GM21390 (cell line): Measurements from ENCODE around the gene POLR3F.
"Not testable (repeated sequence)": the region's sequence is repeated elsewhere in the genome, so short reads cannot be mapped to it uniquely, and the experiment has no call there.

Experiments
- ATAC-seq: cut with Tn5 transposase; IDR thresholded peaks from one replicate; pipeline ENCODE4 v1.9.1; 2021; ENCODE audit not compliant: unreplicated experiment

POLR3F gene, protein sequence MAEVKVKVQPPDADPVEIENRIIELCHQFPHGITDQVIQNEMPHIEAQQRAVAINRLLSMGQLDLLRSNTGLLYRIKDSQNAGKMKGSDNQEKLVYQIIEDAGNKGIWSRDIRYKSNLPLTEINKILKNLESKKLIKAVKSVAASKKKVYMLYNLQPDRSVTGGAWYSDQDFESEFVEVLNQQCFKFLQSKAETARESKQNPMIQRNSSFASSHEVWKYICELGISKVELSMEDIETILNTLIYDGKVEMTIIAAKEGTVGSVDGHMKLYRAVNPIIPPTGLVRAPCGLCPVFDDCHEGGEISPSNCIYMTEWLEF

GRCh38 chr20:18466894-18467730 lies at the start of gene POLR3F, which contains the start of gene DZANK1:
POLR3F (plus strand) TSS chr20:18467390; CDS start chr20:18467507, 117 bp downstream.
DZANK1 (minus strand) TSS chr20:18467030; CDS start chr20:18465358, 1,672 bp downstream.
- peak; percentile 99 for ATAC-seq

GRCh38 chr20:18421608-18422007 lies 45.6 kb upstream of the POLR3F start:
- ATAC-seq = no peak

GRCh38 chr20:18427214-18427613 lies 40.0 kb upstream of the POLR3F start:
- no peak for ATAC-seq

DNA sequence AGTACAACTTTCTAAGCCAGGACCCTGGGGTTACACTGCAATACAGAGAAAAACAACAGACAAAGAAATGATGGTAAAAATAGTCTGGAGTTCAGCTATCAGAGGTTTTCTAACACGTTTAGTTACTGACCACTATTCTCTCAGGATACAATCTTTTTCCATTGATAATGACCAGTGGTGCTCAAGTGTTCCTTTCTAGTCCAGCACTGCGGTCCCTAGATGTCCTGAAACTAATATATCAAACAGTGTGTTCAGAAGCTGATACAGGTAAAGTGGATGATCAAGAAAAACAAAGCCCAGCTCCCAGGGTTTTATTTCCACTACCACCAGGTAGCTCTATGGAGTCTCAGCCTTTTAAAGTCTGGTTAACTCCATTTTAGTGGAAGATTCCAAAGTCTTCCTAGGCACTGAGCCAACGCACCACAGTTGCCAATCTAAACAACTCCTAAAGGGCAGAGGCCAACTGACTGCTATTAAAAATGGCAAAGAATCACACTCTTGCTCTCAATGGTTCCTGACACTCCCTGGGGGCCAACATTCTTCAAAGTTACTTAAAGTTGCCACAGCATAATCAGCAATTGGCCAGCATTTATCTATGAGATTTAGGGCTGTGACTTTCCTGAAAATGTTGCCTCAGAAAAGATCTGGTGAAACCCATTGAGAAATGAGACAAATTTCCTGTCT lies 38.6 kb upstream of the POLR3F start:
- no peak for ATAC-seq

GRCh38 chr20:18430172-18430826 lies 36.9 kb upstream of the POLR3F start:
- ATAC-seq = no peak

- ATAC-seq = no peak
These were observed 36.0 kb upstream of the POLR3F start for GRCh38 chr20:18431206-18431605.

DNA sequence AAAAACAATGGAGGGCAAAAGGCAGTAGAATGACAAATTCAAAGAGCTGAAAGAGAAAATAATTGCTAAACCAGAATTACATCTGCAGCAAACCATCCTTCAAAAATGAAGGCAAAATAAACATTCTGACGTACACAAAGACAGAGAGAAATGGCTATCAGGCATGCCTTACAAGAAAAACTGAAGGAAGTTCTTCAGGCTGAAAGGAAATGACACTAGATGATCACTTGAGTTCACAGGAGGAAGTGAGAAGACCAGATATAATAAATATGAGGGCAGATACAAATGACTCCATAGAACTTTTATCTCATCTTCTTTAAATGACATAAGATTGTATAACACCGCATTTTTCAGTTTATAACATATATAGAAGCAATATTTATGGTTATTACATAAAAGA lies 30.3 kb upstream of the POLR3F start:
- ATAC-seq = no peak

GRCh38 chr20:18440403-18440802 lies 26.8 kb upstream of the POLR3F start:
- ATAC-seq = no peak

DNA sequence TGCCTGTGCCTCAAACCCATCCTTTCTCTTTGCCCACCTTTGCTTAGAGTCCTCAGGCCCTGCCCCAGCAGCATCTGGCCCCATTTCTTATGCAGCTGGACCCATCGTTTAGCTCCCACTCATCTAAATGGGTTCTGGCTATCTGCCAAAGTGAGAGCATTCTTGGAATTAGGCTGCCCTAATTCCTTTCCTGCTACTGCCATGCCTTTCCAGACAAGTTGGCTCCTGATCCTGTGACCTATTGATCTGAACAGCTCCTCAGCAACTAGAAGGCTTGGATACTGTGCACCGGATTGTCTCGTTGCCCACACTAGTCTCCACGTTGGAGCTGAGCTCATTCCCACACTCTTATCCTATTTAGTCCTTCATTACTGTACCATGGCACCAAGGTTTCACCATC lies 23.3 kb upstream of the POLR3F start:
- ATAC-seq = no peak

- no peak for ATAC-seq
These were observed 10.6 kb upstream of the POLR3F start for GRCh38 chr20:18456600-18456999.

GRCh38 chr20:18465536-18466200 lies 1.5 kb upstream of the POLR3F start:
- no peak for ATAC-seq

- ATAC-seq = peak; percentile 34
These were observed 656 bp upstream of the POLR3F start for GRCh38 chr20:18466574-18466893.

DNA sequence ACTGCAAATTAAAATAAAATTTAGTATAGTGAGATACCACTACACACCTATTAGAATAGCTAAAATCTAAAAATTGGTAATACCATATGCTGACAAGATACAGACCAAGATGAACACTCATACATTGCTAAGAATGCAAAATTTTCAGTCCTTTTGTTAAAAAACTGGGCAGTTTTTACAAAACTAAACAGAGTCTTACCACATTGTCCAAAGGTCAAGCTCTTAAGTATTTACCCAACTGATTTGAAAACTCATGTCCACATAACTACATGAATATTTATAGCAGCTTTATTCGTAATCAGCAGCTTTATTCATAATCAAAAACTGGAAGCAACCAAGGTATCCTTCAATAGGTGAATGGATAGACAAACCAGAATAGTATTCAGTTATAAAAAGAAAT lies 10.0 kb downstream of the POLR3F start:
- no peak for ATAC-seq

- no peak for ATAC-seq
These were observed 10.6 kb downstream of the POLR3F start for GRCh38 chr20:18477821-18478220.

DNA sequence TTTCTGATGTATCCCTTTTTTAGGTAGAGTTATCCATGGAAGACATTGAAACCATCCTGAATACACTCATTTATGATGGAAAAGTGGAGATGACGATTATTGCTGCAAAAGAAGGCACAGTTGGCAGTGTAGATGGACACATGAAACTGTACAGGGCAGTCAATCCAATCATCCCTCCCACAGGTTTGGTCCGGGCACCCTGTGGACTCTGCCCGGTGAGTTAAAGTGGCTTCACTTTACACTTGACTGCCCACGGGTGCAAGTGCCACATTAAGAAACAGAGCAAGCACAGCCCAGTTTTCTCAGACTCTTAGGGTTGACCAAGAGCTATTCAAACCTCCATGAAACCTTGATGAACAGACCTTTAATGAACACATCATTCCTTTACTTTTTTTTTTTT lies 14.4 kb downstream of the POLR3F start:
- ATAC-seq = no peak

- ATAC-seq = no peak
These were observed 21.1 kb downstream of the POLR3F start for GRCh38 chr20:18488301-18488700.

DNA sequence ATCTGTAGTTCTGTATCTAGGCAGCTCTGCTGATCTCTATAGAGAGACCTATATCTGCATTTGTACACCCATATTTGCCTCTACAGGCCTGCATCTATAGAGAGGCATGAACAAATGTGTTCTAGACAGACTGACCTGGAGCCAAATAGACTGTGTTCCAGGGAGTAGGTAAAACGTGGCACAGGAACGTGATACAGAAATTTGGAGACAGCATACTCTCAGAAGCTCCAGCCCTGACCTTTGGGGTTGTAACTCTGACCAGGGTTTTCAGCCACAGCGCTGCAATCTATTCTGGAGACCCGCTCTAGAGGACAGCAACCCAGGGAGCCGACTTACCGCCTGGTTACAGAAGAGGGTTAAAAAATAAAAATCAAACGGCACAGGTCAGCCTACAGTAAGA lies 28.9 kb downstream of the POLR3F start:
- ATAC-seq = no peak

- ATAC-seq = peak; percentile 99
These were observed 29.8 kb downstream of the POLR3F start, which contains the start of gene RBBP9 for GRCh38 chr20:18496740-18497592. RBBP9 (minus strand) TSS chr20:18497225; CDS start chr20:18497167, 58 bp downstream.

DNA sequence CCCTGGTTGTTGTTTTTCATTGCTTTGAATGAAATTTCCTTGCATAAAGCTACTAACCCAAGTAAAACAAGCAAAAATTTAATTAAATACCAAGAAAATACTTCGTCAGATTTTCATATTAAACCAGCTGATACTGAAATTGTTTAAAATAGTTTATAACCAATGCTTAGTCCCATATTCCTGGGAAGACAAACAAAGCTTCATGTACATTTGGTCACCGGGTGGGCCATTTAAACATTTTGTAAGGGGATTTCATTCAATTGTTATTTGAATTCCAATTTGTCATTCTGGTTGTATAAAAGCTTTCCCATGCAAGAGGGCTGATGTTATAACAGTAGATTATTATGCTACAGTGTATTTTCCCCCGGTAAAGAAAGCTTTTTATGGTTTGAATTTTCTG lies 30.4 kb downstream of the POLR3F start:
- no peak for ATAC-seq

DNA sequence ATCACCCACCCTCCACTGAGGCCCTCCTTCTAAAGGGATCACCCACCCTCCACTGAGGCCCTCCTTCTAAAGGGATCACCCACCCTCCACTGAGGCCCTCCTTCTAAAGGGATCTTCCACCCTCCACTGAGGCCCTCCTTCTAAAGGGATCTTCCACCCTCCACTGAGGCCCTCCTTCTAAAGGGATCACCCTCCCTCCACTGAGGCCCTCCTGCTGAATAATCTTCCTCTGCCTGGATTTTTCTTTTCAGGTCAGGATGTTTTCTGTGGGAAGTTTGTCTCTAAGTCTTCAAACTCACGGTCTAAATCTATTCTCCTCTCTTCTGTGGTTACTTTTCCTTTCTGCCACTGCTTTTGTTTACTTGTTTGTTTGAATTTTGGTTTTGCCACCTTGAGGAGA lies 34.5 kb downstream of the POLR3F start:
- ATAC-seq = not testable (repeated sequence)
